HEK293T (cell line): ENCODE data around the gene NDUFC2.

ENCODE experiments used
- BHLHE40 ChIP-seq: fragments of 450-650 bp; IDR thresholded peaks from 2 replicates; pipeline ENCODE4 v1.6.1; 2016; ENCODE audit warnings: mild to moderate bottlenecking, moderate library complexity, borderline replicate concordance
- ELF4 ChIP-seq: fragments of 450-650 bp; IDR thresholded peaks from 2 replicates; pipeline ENCODE4 v1.6.1; 2017; ENCODE audit warnings: antibody characterized with exemption
- HDGF ChIP-seq: fragments of 450-650 bp; IDR thresholded peaks from 2 replicates; pipeline ENCODE4 v1.6.1; 2017; ENCODE audit warnings: antibody characterized with exemption, borderline replicate concordance
- LEF1 ChIP-seq: fragments of 450-650 bp; IDR thresholded peaks from 2 replicates; pipeline ENCODE4 v1.6.1; 2017; ENCODE audit warnings: mild to moderate bottlenecking, borderline replicate concordance
- NFRKB ChIP-seq: fragments of 450-650 bp; IDR thresholded peaks from 2 replicates; pipeline ENCODE4 v1.6.1; 2016; ENCODE audit warnings: mild to moderate bottlenecking, moderate library complexity
- SP1 ChIP-seq: fragments of 450-650 bp; IDR thresholded peaks from 2 replicates; pipeline ENCODE4 v1.6.1; 2017
- SUZ12 ChIP-seq: fragments of 450-650 bp; IDR thresholded peaks from 2 replicates; pipeline ENCODE4 v1.6.1; 2016; ENCODE audit warnings: mild to moderate bottlenecking
- TARDBP ChIP-seq: fragments of 450-650 bp; IDR thresholded peaks from 2 replicates; pipeline ENCODE4 v1.6.1; 2016
- ZNF384 ChIP-seq: fragments of 450-650 bp; IDR thresholded peaks from 2 replicates; pipeline ENCODE4 v1.6.1; 2016
- TF ChIP-seq, protein P1 (sequence below): fragments of 450-650 bp; IDR thresholded peaks from 2 replicates; pipeline ENCODE4 v1.6.1; 2016

DNA sequence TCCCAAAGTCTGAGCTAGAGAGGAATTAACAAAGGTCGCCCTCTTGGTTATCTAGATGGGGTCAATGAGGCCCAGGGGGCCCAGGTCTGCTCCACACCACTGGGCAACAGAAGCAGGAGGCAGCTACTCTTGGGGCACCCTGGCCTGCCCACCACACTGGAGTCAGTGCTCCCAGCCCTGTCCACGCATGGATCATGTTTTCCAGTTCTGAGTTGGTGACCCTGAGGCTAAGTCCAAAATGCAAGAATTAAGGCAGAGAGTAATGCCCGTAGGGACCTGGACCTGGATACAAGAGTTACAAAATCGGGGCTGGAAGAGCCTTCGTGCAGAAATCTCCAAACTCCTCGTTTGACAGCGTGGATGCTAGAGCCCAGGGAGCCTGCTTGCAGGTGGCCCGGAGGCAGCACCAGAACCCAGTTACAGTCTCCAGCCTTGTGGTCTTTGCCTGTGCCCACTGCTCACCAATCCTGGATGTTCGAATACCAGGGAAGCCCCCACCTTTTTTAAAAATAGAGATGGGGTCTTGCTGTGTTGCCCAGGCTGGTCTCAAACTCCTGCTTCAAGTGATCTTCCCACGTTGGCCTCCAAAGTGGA, 22.1 kb downstream of the NDUFC2 start:
- no peak for TF ChIP-seq TARDBP
- no peak for TF ChIP-seq BHLHE40
- no peak for TF ChIP-seq NFRKB
- no peak for TF ChIP-seq HDGF
- TF ChIP-seq, protein P1, sequence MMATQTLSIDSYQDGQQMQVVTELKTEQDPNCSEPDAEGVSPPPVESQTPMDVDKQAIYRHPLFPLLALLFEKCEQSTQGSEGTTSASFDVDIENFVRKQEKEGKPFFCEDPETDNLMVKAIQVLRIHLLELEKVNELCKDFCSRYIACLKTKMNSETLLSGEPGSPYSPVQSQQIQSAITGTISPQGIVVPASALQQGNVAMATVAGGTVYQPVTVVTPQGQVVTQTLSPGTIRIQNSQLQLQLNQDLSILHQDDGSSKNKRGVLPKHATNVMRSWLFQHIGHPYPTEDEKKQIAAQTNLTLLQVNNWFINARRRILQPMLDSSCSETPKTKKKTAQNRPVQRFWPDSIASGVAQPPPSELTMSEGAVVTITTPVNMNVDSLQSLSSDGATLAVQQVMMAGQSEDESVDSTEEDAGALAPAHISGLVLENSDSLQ, result no peak
- no peak for TF ChIP-seq SUZ12
- no peak for TF ChIP-seq LEF1
- no peak for TF ChIP-seq SP1
- no peak for TF ChIP-seq ELF4
- no peak for TF ChIP-seq ZNF384
